DMS153 treated with DMSO at 0.1 percent for 48 hours (cell line): ENCODE data around the gene CCNJL.

Experiments
- DNase-seq: peaks from one replicate; lab custom pipeline; 2025; ENCODE audit not compliant: unreplicated experiment; lab: John Stamatoyannopoulos, UW

Gene CCNJL

GRCh38 chr5:160231783-160232342 is 80.5 kb downstream of the CCNJL start:
- DNase-seq: no peak

- no peak for DNase-seq
Observed at GRCh38 chr5:160230686-160231527, 81.5 kb downstream of the CCNJL start.

- DNase-seq: no peak
Observed at GRCh38 chr5:160229190-160229742, 83.1 kb downstream of the CCNJL start, which contains the start of gene FABP6. TSS of gene FABP6 (plus strand) at chr5:160229506. CDS start at chr5:160229558, 52 bp downstream.

GRCh38 chr5:160227012-160227411 is 85.4 kb downstream of the CCNJL start:
- no peak for DNase-seq

- no peak for DNase-seq
Observed at GRCh38 chr5:160221082-160221481, 91.3 kb downstream of the CCNJL start.

- no peak for DNase-seq
Observed at GRCh38 chr5:160219356-160219755, 93.0 kb downstream of the CCNJL start.

GRCh38 chr5:160213537-160213936 is 98.8 kb downstream of the CCNJL start:
- peak; percentile 11 for DNase-seq

- no peak for DNase-seq
Observed at GRCh38 chr5:160211352-160211751, 101.0 kb downstream of the CCNJL start.

- DNase-seq: no peak
Observed at GRCh38 chr5:160210606-160211005, 101.8 kb downstream of the CCNJL start.

GRCh38 chr5:160209917-160210316 is 102.4 kb downstream of the CCNJL start:
- no peak for DNase-seq

- no peak for DNase-seq
Observed at GRCh38 chr5:160207061-160207460, 105.3 kb downstream of the CCNJL start.
